Liver (tissue), 9 donors: ENCODE results near the gene HSP90AA1. TPM values are rescaled to one million over a fixed set of nuclear protein-coding genes. Genes with fewer than 3 reads are reported as not detected.

ENCODE experiments used
- DNase-seq: peaks from one replicate; pipeline ENCODE4 v3.0.0-alpha.2; 2017; ENCODE audit warnings: low spot score
- H3K27ac ChIP-seq, 2 donors: one replicate each; pipeline ENCODE4 v1.7.0; 2013; ENCODE audit warnings: inconsistent platforms in 2 of 2, low read length in 2 of 2, control low read depth in 1 of 2, low read depth in 1 of 2, mild to moderate bottlenecking in 1 of 2
- H3K27me3 ChIP-seq, 4 donors: one replicate each; pipeline versions ENCODE4 v1.6.1 to v1.7.0; 2013; ENCODE audit warnings: low read length in 3 of 4, inconsistent platforms in 1 of 4, mild to moderate bottlenecking in 1 of 4, moderate library complexity in 1 of 4; ENCODE audit not compliant: control insufficient read depth in 4 of 4, insufficient read depth in 4 of 4
- H3K36me3 ChIP-seq, 4 donors: one replicate each; pipeline versions ENCODE4 v1.6.1 to v1.7.0; 2013; ENCODE audit warnings: low read length in 3 of 4, mild to moderate bottlenecking in 3 of 4, low read depth in 1 of 4, moderate library complexity in 1 of 4; ENCODE audit not compliant: control insufficient read depth in 4 of 4, insufficient read depth in 3 of 4
- H3K4me1 ChIP-seq, 4 donors: one replicate each; pipeline versions ENCODE4 v1.6.1 to v1.7.0; 2013; ENCODE audit warnings: low read length in 3 of 4, mild to moderate bottlenecking in 3 of 4, moderate library complexity in 1 of 4; ENCODE audit not compliant: control insufficient read depth in 4 of 4, insufficient read depth in 4 of 4
- H3K4me3 ChIP-seq, 3 donors: one replicate each; pipeline versions ENCODE4 v1.6.1 to v1.7.0; 2013; ENCODE audit warnings: low read length in 3 of 3, control low read depth in 1 of 3, low read depth in 1 of 3, mild to moderate bottlenecking in 1 of 3
- H3K9ac ChIP-seq, 2 donors: one replicate each; pipeline ENCODE4 v1.7.0; 2013; ENCODE audit warnings: low read length in 2 of 2, mild to moderate bottlenecking in 2 of 2, moderate library complexity in 2 of 2, control low read depth in 1 of 2, low read depth in 1 of 2
- H3K9me3 ChIP-seq, 4 donors: one replicate each; pipeline versions ENCODE4 v1.6.1 to v1.7.0; 2013; ENCODE audit warnings: low read length in 3 of 4; ENCODE audit not compliant: control insufficient read depth in 4 of 4
- EGR1 ChIP-seq, 2 donors: IDR thresholded peaks; 2 replicates each; pipeline ENCODE4 v1.6.1; 2016 to 2018; ENCODE audit warnings: antibody characterized with exemption in 2 of 2, low read depth in 2 of 2
- FOXA1 ChIP-seq: IDR thresholded peaks from 2 replicates; pipeline ENCODE4 v1.6.1; 2016; ENCODE audit warnings: antibody characterized with exemption
- HNF4A ChIP-seq, 2 donors: conservative IDR thresholded peaks; 2 replicates each; pipeline ENCODE4 v1.6.1; 2016; ENCODE audit warnings: antibody characterized with exemption in 2 of 2, mild to moderate bottlenecking in 2 of 2
- JUND ChIP-seq, 2 donors: IDR thresholded peaks; 2 replicates each; pipeline ENCODE4 v1.6.1; 2016; ENCODE audit warnings: antibody characterized with exemption in 2 of 2
- NR2F2 ChIP-seq: IDR thresholded peaks from 2 replicates; pipeline ENCODE4 v1.6.1; 2016; ENCODE audit warnings: antibody characterized with exemption
- RAD21 ChIP-seq, 2 donors: IDR thresholded peaks; 2 replicates each; pipeline ENCODE4 v1.6.1; 2016; ENCODE audit warnings: antibody characterized with exemption in 2 of 2, mild to moderate bottlenecking in 2 of 2
- SP1 ChIP-seq: IDR thresholded peaks from 2 replicates; pipeline ENCODE4 v1.6.1; 2018; ENCODE audit warnings: antibody characterized with exemption, mild to moderate bottlenecking
- YY1 ChIP-seq: IDR thresholded peaks from 2 replicates; pipeline ENCODE4 v1.6.1; 2016; ENCODE audit warnings: antibody characterized with exemption, mild to moderate bottlenecking
- WGBS: extraction: QIAGEN DNeasy Blood & Tissue Kit; methylation state at CpG from one replicate; pipeline ENCODE4 v1.1.7; 2013; 5-methylcytosine and 5-hydroxymethylcytosine counted together
- polyA plus RNA-seq, 2 donors: library from polyadenylated mRNA; stranded (reverse) in 1 of 2; unstranded in 1 of 2; fragments of 200-250 nt in 1 of 2; fragments of >200 nt in 1 of 2; fragmentation: Nextera tagmentation in 1 of 2; extraction: Ambion mirVana in 1 of 2; gene quantifications; one replicate each; pipeline versions ENCODE4 v1.2.1 to v1.2.3, GENCODE V29; 2013 to 2015
- total RNA-seq, 2 donors: library from RNA; depleted of rRNA; stranded (reverse); fragments of >200 nt; gene quantifications; one replicate each; pipeline ENCODE4 v1.2.3, GENCODE V29; 2014
- TF ChIP-seq, protein P1 (sequence below): IDR thresholded peaks from 2 replicates; pipeline ENCODE4 v1.6.1; 2016; ENCODE audit warnings: antibody characterized with exemption
- TF ChIP-seq, protein P2 (sequence below): IDR thresholded peaks from 2 replicates; pipeline ENCODE4 v1.6.1; 2016; ENCODE audit warnings: antibody characterized with exemption
- TF ChIP-seq, protein P3 (sequence below): IDR thresholded peaks from 2 replicates; pipeline ENCODE4 v1.6.1; 2016; ENCODE audit warnings: antibody characterized with exemption, mild to moderate bottlenecking
- TF ChIP-seq, protein P4 (sequence below): fragments of 150-350 bp; IDR thresholded peaks from 2 replicates; pipeline ENCODE4 v1.5.1; 2017; ENCODE audit warnings: improper control_type of control experiment, low read depth, low read length; ENCODE audit not compliant: missing input control
- TF ChIP-seq, protein P5 (sequence below): IDR thresholded peaks from 2 replicates; pipeline ENCODE4 v1.6.1; 2016; ENCODE audit warnings: antibody characterized with exemption
- donor health status: healthy.
- donor health status: healthy.
- donor health status: healthy.
- donor health status: healthy.
- donor health status: healthy.

HSP90AA1 gene
- total and polyA plus RNA-seq, 4 donors, result 174 to 386 (median 287) TPM

DNA sequence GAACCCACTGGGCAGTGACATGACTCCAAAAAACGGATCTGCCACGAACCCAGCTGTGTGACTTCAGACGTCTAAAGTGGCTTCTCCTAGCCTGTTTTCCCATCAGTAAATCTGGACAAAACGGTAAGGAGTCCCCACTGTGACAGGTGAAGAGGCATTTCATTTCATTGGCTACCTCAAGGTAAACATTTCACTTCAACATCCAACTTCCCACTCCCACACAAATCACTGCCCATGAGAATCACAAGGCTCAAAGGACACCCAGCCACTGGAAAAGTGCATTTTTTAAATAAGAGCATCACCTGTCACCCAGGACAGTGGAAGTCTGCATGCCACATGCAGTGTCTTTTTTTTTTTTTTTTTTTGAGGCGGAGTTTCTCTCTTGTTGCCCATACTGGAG is 27.9 kb downstream of the HSP90AA1 start (continued):
- TF ChIP-seq HNF4A (conservative IDR thresholded peaks at IDR 0.05) (no peak), RAD21 (IDR thresholded peaks at IDR 0.05) (no peak), SP1 (no peak), JUND (IDR thresholded peaks at IDR 0.05) (no peak)
- TF ChIP-seq, protein P1, sequence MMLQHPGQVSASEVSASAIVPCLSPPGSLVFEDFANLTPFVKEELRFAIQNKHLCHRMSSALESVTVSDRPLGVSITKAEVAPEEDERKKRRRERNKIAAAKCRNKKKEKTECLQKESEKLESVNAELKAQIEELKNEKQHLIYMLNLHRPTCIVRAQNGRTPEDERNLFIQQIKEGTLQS, result no peak

DNA sequence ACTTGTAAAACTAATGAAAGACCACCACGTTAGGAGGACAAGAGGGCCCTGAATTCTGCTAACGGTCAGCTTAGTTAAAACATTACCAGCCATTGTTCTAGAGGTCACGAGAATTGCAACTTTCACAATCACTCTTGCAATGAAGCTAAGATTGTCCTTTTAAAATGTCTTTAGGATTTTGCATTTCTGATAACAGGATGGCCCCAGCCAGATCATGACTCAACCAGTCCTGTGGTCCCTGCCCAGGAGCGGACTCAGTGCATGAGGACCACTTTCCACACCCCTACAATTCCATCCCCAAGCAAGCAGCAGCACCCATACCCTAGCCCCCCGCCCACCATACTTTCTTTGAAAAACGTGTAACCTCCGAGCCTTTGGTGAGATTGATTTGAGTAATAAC is 28.7 kb downstream of the HSP90AA1 start:
- peaks cover 0 to 2% (median 0%) of the 10 kb centered on the region in 4 donors for H3K36me3 ChIP-seq
- 64% methylated on average over 7 of the region's 7 CpGs for WGBS
- TF ChIP-seq YY1 (no peak), NR2F2 (no peak)

DNA sequence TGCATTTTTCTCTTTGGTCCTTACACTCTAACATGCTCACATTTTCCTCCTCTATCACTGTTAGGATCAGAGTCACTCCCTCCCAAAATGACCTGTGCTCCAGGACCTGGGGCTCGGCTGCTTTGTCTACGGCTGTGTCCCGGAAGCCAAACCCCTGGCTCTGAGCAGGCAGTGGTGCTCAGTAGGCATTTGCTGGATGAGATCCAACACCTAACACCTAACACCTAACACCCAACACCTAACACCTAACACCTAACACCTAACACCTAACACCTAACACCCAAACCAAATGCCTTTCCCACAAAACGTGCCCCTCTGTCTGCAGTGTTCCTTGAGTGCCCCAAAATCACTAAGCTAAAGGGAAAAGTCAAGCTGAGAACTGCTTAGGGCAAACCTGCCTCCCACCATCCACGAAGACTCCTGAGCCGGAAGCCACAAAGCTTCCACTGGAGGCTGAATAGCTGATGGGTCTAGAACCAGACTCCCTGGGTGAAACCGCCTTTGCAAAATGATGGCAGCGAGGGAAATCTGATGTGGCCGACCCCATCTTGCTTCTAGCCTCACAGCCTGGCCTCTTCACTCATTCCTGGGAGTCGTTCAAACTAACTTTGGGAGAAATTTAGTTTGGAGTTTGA is 29.2 kb downstream of the HSP90AA1 start:
- 59% methylated on average over 10 of the region's 10 CpGs for WGBS
- DNase-seq, result no peak
- Histone ChIP-seq H3K27ac (no peak overlapping the region), H3K4me1 (no peaks in the 10 kb centered on the region), H3K9me3 (no peaks in the 10 kb centered on the region), H3K27me3 (no peaks in the 10 kb centered on the region), H3K9ac (no peak overlapping the region), H3K36me3 (peaks cover 0 to 5% (median 1%) of the 10 kb centered on the region in 4 donors), H3K4me3 (no peak overlapping the region)
- no peak for TF ChIP-seq NR2F2
- TF ChIP-seq SP1, result no peak
- TF ChIP-seq EGR1 (IDR thresholded peaks at IDR 0.05; ENCODE audit: low read depth in 2 of 2), result no peak
- no peak for TF ChIP-seq HNF4A (conservative IDR thresholded peaks at IDR 0.05)
- TF ChIP-seq, protein P2, sequence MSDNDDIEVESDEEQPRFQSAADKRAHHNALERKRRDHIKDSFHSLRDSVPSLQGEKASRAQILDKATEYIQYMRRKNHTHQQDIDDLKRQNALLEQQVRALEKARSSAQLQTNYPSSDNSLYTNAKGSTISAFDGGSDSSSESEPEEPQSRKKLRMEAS, result no peak
- TF ChIP-seq, protein P1, result no peak
- TF ChIP-seq, protein P3, sequence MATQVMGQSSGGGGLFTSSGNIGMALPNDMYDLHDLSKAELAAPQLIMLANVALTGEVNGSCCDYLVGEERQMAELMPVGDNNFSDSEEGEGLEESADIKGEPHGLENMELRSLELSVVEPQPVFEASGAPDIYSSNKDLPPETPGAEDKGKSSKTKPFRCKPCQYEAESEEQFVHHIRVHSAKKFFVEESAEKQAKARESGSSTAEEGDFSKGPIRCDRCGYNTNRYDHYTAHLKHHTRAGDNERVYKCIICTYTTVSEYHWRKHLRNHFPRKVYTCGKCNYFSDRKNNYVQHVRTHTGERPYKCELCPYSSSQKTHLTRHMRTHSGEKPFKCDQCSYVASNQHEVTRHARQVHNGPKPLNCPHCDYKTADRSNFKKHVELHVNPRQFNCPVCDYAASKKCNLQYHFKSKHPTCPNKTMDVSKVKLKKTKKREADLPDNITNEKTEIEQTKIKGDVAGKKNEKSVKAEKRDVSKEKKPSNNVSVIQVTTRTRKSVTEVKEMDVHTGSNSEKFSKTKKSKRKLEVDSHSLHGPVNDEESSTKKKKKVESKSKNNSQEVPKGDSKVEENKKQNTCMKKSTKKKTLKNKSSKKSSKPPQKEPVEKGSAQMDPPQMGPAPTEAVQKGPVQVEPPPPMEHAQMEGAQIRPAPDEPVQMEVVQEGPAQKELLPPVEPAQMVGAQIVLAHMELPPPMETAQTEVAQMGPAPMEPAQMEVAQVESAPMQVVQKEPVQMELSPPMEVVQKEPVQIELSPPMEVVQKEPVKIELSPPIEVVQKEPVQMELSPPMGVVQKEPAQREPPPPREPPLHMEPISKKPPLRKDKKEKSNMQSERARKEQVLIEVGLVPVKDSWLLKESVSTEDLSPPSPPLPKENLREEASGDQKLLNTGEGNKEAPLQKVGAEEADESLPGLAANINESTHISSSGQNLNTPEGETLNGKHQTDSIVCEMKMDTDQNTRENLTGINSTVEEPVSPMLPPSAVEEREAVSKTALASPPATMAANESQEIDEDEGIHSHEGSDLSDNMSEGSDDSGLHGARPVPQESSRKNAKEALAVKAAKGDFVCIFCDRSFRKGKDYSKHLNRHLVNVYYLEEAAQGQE, result no peak
- no peak for TF ChIP-seq JUND (IDR thresholded peaks at IDR 0.05)
- no peak for TF ChIP-seq RAD21 (IDR thresholded peaks at IDR 0.05)
- TF ChIP-seq FOXA1, result no peak
- TF ChIP-seq, protein P4, sequence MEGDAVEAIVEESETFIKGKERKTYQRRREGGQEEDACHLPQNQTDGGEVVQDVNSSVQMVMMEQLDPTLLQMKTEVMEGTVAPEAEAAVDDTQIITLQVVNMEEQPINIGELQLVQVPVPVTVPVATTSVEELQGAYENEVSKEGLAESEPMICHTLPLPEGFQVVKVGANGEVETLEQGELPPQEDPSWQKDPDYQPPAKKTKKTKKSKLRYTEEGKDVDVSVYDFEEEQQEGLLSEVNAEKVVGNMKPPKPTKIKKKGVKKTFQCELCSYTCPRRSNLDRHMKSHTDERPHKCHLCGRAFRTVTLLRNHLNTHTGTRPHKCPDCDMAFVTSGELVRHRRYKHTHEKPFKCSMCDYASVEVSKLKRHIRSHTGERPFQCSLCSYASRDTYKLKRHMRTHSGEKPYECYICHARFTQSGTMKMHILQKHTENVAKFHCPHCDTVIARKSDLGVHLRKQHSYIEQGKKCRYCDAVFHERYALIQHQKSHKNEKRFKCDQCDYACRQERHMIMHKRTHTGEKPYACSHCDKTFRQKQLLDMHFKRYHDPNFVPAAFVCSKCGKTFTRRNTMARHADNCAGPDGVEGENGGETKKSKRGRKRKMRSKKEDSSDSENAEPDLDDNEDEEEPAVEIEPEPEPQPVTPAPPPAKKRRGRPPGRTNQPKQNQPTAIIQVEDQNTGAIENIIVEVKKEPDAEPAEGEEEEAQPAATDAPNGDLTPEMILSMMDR, result no peak
- TF ChIP-seq, protein P5, sequence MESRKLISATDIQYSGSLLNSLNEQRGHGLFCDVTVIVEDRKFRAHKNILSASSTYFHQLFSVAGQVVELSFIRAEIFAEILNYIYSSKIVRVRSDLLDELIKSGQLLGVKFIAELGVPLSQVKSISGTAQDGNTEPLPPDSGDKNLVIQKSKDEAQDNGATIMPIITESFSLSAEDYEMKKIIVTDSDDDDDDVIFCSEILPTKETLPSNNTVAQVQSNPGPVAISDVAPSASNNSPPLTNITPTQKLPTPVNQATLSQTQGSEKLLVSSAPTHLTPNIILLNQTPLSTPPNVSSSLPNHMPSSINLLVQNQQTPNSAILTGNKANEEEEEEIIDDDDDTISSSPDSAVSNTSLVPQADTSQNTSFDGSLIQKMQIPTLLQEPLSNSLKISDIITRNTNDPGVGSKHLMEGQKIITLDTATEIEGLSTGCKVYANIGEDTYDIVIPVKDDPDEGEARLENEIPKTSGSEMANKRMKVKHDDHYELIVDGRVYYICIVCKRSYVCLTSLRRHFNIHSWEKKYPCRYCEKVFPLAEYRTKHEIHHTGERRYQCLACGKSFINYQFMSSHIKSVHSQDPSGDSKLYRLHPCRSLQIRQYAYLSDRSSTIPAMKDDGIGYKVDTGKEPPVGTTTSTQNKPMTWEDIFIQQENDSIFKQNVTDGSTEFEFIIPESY, result no peak

More for the DNA sequence above, 28.7 kb downstream of the HSP90AA1 start:
- no peaks in the 10 kb centered on the region for H3K27me3 ChIP-seq
- DNase-seq, result no peak
- no peaks in the 10 kb centered on the region for H3K9me3 ChIP-seq
- no peak overlapping the region for H3K27ac ChIP-seq
- no peak overlapping the region for H3K9ac ChIP-seq
- no peak overlapping the region for H3K4me3 ChIP-seq
- H3K4me1 ChIP-seq, result no peaks in the 10 kb centered on the region
